ENCODE results near the gene CHL1.

CHL1 gene

GRCh38 chr3:184976-185375, 11.6 kb upstream of the CHL1 start:
- POLR2A ChIA-PET, result no interaction called here
- no peak for DNase-seq (ENCODE audit: low read depth, low spot score)
- TF ChIP-seq CTCF (IDR thresholded peaks at IDR 0.05; ENCODE audit: insufficient read depth, low read length, missing control alignments), result no peak
- CTCF ChIA-PET, result no interaction called here
- H3K4me3 ChIP-seq (ENCODE audit: low read depth, low read length), result no peak overlapping the region

- CTCF ChIA-PET, result no interaction called here
- no peak for DNase-seq (ENCODE audit: low read depth, low spot score)
- POLR2A ChIA-PET, result no interaction called here
- TF ChIP-seq CTCF (IDR thresholded peaks at IDR 0.05; ENCODE audit: insufficient read depth, low read length, missing control alignments), result no peak
- no peak overlapping the region for H3K4me3 ChIP-seq (ENCODE audit: low read depth, low read length)
Measured at GRCh38 chr3:192215-192929, 4.2 kb upstream of the CHL1 start.

GRCh38 chr3:194001-194400, 2.6 kb upstream of the CHL1 start:
- DNase-seq (ENCODE audit: low read depth, low spot score), result no peak
- no peak for TF ChIP-seq CTCF (IDR thresholded peaks at IDR 0.05; ENCODE audit: insufficient read depth, low read length, missing control alignments)
- no peak overlapping the region for H3K4me3 ChIP-seq (ENCODE audit: low read depth, low read length)
- CTCF ChIA-PET, result no interaction called here
- POLR2A ChIA-PET, result no interaction called here

GRCh38 chr3:194421-194820, 2.1 kb upstream of the CHL1 start:
- ChIA-PET CTCF (no interaction called here), POLR2A (no interaction called here)
- no peak for DNase-seq (ENCODE audit: low read depth, low spot score)
- TF ChIP-seq CTCF (IDR thresholded peaks at IDR 0.05; ENCODE audit: insufficient read depth, low read length, missing control alignments), result no peak
- H3K4me3 ChIP-seq (ENCODE audit: low read depth, low read length), result no peak overlapping the region

- TF ChIP-seq CTCF (IDR thresholded peaks at IDR 0.05; ENCODE audit: insufficient read depth, low read length, missing control alignments), result no peak
- ChIA-PET POLR2A (no interaction called here), CTCF (no interaction called here)
- no peak for DNase-seq (ENCODE audit: low read depth, low spot score)
- no peak overlapping the region for H3K4me3 ChIP-seq (ENCODE audit: low read depth, low read length)
Measured at GRCh38 chr3:195666-196065, 897 bp upstream of the CHL1 start.

GRCh38 chr3:197149-197827, 725 bp downstream of the CHL1 start:
- no peak for DNase-seq (ENCODE audit: low read depth, low spot score)
- no peak overlapping the region for H3K4me3 ChIP-seq (ENCODE audit: low read depth, low read length)
- ChIA-PET POLR2A (no interaction called here), CTCF (no interaction called here)
- TF ChIP-seq CTCF (IDR thresholded peaks at IDR 0.05; ENCODE audit: insufficient read depth, low read length, missing control alignments), result no peak

All from AG04449 (cell line).